SU-DHL-6 (cell line): ENCODE data around the gene SLC35D1.

Experiments
- H2AFZ ChIP-seq: fragments of 200-600 bp; sonication (generic); 2 replicates; pipeline ENCODE4 v1.6.1; 2014; ENCODE audit warnings: low read depth, mild to moderate bottlenecking, moderate library complexity, mixed read lengths, antibody characterized with exemption, low read length; ENCODE audit not compliant: severe bottlenecking
- H3F3A ChIP-seq: fragments of 200-600 bp; shearing (Covaris generic); 2 replicates; pipeline ENCODE4 v1.6.0; 2016; ENCODE audit warnings: antibody characterized with exemption, mild to moderate bottlenecking; ENCODE audit not compliant: insufficient read depth
- H3K27ac ChIP-seq: fragments of 200-600 bp; sonication (generic); 2 replicates; pipeline ENCODE4 v1.5.1; 2016; ENCODE audit warnings: low read depth, mild to moderate bottlenecking, low read length, moderate library complexity, mixed read lengths
- H3K27me3 ChIP-seq: fragments of 200-600 bp; sonication (generic), shearing (Covaris generic); 2 replicates; pipeline ENCODE4 v1.6.0; 2014; ENCODE audit warnings: mild to moderate bottlenecking, low read length
- H3K36me3 ChIP-seq: fragments of 200-600 bp; sonication (generic); 2 replicates; pipeline ENCODE4 v1.6.1; 2014; ENCODE audit warnings: mild to moderate bottlenecking, low read length, mixed read lengths
- H3K4me2 ChIP-seq: fragments of 300-600, 200-600 bp; shearing (Covaris generic), sonication (generic); 2 replicates; pipeline ENCODE4 v1.6.0; 2014; ENCODE audit warnings: low read length, low read depth, mild to moderate bottlenecking; ENCODE audit not compliant: poor library complexity, severe bottlenecking
- H3K4me3 ChIP-seq: fragments of 200-600 bp; sonication (generic); 2 replicates; pipeline ENCODE4 v1.5.1; 2014; ENCODE audit warnings: antibody characterized with exemption, low read length, mild to moderate bottlenecking, mixed read lengths; ENCODE audit not compliant: insufficient read depth, poor library complexity, severe bottlenecking
- H3K79me2 ChIP-seq: fragments of 200-600 bp; sonication (generic); 2 replicates; pipeline ENCODE4 v1.6.1; 2014; ENCODE audit warnings: mild to moderate bottlenecking, low read length, moderate library complexity; ENCODE audit not compliant: insufficient read depth
- H3K9ac ChIP-seq: fragments of 200-600 bp; sonication (generic); 2 replicates; pipeline ENCODE4 v1.7.0; 2014; ENCODE audit warnings: mild to moderate bottlenecking, low read length
- H3K9me2 ChIP-seq: fragments of 200-600 bp; sonication (generic); replicated peaks from 2 replicates; pipeline ENCODE4 v1.6.1; 2014; ENCODE audit warnings: low read length; ENCODE audit not compliant: insufficient read depth
- H3K9me3 ChIP-seq: fragments of 200-600 bp; sonication (generic); 2 replicates; pipeline ENCODE4 v1.6.1; 2014; ENCODE audit warnings: low read length, mixed read lengths; ENCODE audit not compliant: insufficient read depth
- H4K20me1 ChIP-seq: fragments of 200-600 bp; sonication (generic); 2 replicates; pipeline ENCODE4 v1.6.1; 2014; ENCODE audit warnings: low read depth, mild to moderate bottlenecking, antibody characterized with exemption, low read length, moderate library complexity, mixed read lengths
- CTCF ChIP-seq: fragments of 200-600 bp; sonication (generic); IDR thresholded peaks from one replicate; pipeline ENCODE4 v1.5.1; 2017; ENCODE audit warnings: antibody characterized with exemption, mild to moderate bottlenecking, low read length, moderate library complexity; ENCODE audit not compliant: insufficient read depth, poor library complexity, severe bottlenecking
- EZH2phosphoT487 ChIP-seq: fragments of 200-600 bp; sonication (generic), shearing (Covaris generic); conservative IDR thresholded peaks from 2 replicates; pipeline ENCODE4 v1.6.1; 2018; ENCODE audit warnings: mild to moderate bottlenecking, antibody characterized with exemption, low read length, moderate library complexity, mixed read lengths

SLC35D1 gene

DNA sequence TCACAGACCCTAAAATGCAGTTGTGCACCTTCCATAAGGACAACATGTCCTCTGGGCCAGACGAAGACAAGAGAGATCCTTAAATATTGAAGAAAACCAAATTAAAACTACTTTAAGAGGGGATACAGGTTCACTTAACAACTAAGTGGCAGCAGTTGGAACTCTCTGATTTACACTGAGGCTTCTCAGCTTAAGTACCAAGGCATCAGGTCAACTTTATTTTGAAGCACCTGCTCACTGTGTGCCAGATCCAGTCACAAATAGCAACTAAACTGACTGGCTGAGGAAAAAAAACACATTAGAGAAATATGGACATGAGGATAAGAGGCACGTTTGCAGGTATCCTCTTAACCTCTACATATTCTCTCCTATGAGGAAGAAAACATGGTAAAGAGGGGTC lies 33.2 kb downstream of the SLC35D1 start:
- TF ChIP-seq EZH2phosphoT487 (no peak), CTCF (no peak)
- no peaks in the 10 kb centered on the region for H3K79me2 ChIP-seq
- H3K36me3 ChIP-seq = peaks cover 10% of the 10 kb centered on the region
- no peaks in the 10 kb centered on the region for H4K20me1 ChIP-seq
- H2AFZ ChIP-seq = no peak overlapping the region
- H3F3A ChIP-seq = no peaks in the 10 kb centered on the region
- no peaks in the 10 kb centered on the region for H3K9me3 ChIP-seq
- H3K27ac ChIP-seq = no peak overlapping the region
- H3K4me2 ChIP-seq = no peak overlapping the region
- H3K9ac ChIP-seq = no peak overlapping the region
- no peaks in the 10 kb centered on the region for H3K9me2 ChIP-seq
- no peak overlapping the region for H3K4me3 ChIP-seq
- H3K27me3 ChIP-seq = no peaks in the 10 kb centered on the region

GRCh38 chr1:67020304-67020703 lies 33.6 kb downstream of the SLC35D1 start:
- Histone ChIP-seq H3K9ac (no peak overlapping the region), H3K36me3 (peaks cover 10% of the 10 kb centered on the region), H3K4me2 (no peak overlapping the region), H4K20me1 (no peaks in the 10 kb centered on the region), H3K27ac (no peak overlapping the region), H3K27me3 (no peaks in the 10 kb centered on the region), H3F3A (no peaks in the 10 kb centered on the region), H2AFZ (no peak overlapping the region), H3K79me2 (no peaks in the 10 kb centered on the region), H3K9me3 (no peaks in the 10 kb centered on the region), H3K9me2 (no peaks in the 10 kb centered on the region), H3K4me3 (no peak overlapping the region)
- TF ChIP-seq CTCF (no peak), EZH2phosphoT487 (no peak)

DNA sequence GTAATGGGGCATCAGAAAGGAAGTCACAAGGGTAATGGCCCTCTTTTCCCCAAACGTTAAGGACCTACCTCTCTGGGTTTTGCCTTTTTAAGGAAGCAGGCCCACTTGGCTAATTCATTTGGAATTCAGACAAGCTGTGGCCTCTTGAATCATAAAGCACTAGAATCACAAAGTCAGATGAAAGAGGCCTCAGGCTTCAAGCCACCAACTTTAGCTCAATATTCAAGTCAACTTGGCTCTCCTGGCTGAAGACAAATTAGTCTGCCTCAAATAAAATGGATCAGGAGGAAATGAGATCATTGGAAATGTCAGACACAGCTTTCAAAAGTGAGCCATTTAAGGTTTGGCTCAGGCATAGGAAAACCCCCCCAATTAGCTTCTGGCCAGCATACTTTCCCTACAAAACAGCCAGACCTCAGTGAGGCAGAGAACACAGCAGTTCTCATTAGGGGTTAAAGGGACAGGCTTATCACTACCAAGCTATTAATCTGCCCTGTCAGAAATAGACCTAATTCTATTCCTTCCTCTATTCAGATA lies 34.3 kb downstream of the SLC35D1 start:
- Histone ChIP-seq H4K20me1 (no peaks in the 10 kb centered on the region), H3K79me2 (no peaks in the 10 kb centered on the region), H3K27me3 (no peaks in the 10 kb centered on the region), H2AFZ (no peak overlapping the region), H3K27ac (no peak overlapping the region), H3F3A (no peaks in the 10 kb centered on the region), H3K4me2 (no peak overlapping the region), H3K9me2 (no peaks in the 10 kb centered on the region), H3K9me3 (no peaks in the 10 kb centered on the region), H3K9ac (no peak overlapping the region), H3K36me3 (peaks cover 10% of the 10 kb centered on the region), H3K4me3 (no peak overlapping the region)
- TF ChIP-seq EZH2phosphoT487 = no peak

- no peaks in the 10 kb centered on the region for H3K9me2 ChIP-seq
- no peak overlapping the region for H3K9ac ChIP-seq
- H3F3A ChIP-seq = no peaks in the 10 kb centered on the region
- H3K36me3 ChIP-seq = peaks cover 10% of the 10 kb centered on the region
- TF ChIP-seq EZH2phosphoT487 (no peak), CTCF (no peak)
- no peak overlapping the region for H3K4me3 ChIP-seq
- H3K27me3 ChIP-seq = no peaks in the 10 kb centered on the region
- H3K9me3 ChIP-seq = no peaks in the 10 kb centered on the region
- no peak overlapping the region for H3K27ac ChIP-seq
- no peaks in the 10 kb centered on the region for H4K20me1 ChIP-seq
- no peak overlapping the region for H2AFZ ChIP-seq
- no peak overlapping the region for H3K4me2 ChIP-seq
- no peaks in the 10 kb centered on the region for H3K79me2 ChIP-seq
Measured at GRCh38 chr1:67019121-67019520, 34.8 kb downstream of the SLC35D1 start.
